Stimulated activated naive CD8-positive, alpha-beta T cell treated with anti-CD3 and anti-CD28 coated beads, Interleukin-15, Interleukin-2, amounts not matched to agents 100 ng/mL and 50 ng/mL, for 24 hours (primary cell): ENCODE measurements around the gene RWDD1.

ENCODE experiments used
- H3K27ac Mint-ChIP-seq: one replicate; pipeline ENCODE4 v1.8.0; 2021; ENCODE audit warnings: mild to moderate bottlenecking, mixed read lengths
- H3K27me3 Mint-ChIP-seq: one replicate; pipeline ENCODE4 v1.8.0; 2021; ENCODE audit warnings: mixed read lengths
- H3K36me3 Mint-ChIP-seq: one replicate; pipeline ENCODE4 v1.8.0; 2021; ENCODE audit warnings: low read depth, mixed read lengths
- H3K4me1 Mint-ChIP-seq: one replicate; pipeline ENCODE4 v1.8.0; 2021; ENCODE audit warnings: low read depth, mixed read lengths
- H3K4me3 Mint-ChIP-seq: one replicate; pipeline ENCODE4 v1.8.0; 2021; ENCODE audit warnings: mild to moderate bottlenecking, mixed read lengths
- H3K9me3 Mint-ChIP-seq: one replicate; pipeline ENCODE4 v1.8.0; 2021; ENCODE audit warnings: mixed read lengths

The RWDD1 gene

GRCh38 chr6:116570856-116571682 is at the start of gene RWDD1:
Gene RWDD1 (plus strand): TSS chr6:116571504. CDS start chr6:116571583, 79 bp downstream.
- H3K4me1 Mint-ChIP-seq = peaks cover 47% of the 10 kb centered on the region
- H3K36me3 Mint-ChIP-seq = peaks cover 20% of the 10 kb centered on the region
- H3K27me3 Mint-ChIP-seq = no peaks in the 10 kb centered on the region
- H3K9me3 Mint-ChIP-seq = no peaks in the 10 kb centered on the region
- H3K4me3 Mint-ChIP-seq = peak within 1 kb of the TSS; percentile 100
- H3K27ac Mint-ChIP-seq = peak within 1 kb of the TSS; percentile 99

GRCh38 chr6:116522896-116523295 is 48.4 kb upstream of the RWDD1 start:
- Mint-ChIP-seq H3K27me3 (no peaks in the 10 kb centered on the region), H3K27ac (no peak overlapping the region), H3K9me3 (no peaks in the 10 kb centered on the region), H3K4me1 (no peaks in the 10 kb centered on the region), H3K36me3 (no peaks in the 10 kb centered on the region), H3K4me3 (no peak overlapping the region)

- Mint-ChIP-seq H3K4me1 (no peaks in the 10 kb centered on the region), H3K27ac (no peak overlapping the region), H3K27me3 (no peaks in the 10 kb centered on the region), H3K4me3 (no peak overlapping the region), H3K9me3 (no peaks in the 10 kb centered on the region), H3K36me3 (no peaks in the 10 kb centered on the region)
These were observed 47.1 kb upstream of the RWDD1 start for GRCh38 chr6:116524236-116524635.

GRCh38 chr6:116528133-116528532 is 43.2 kb upstream of the RWDD1 start:
- no peaks in the 10 kb centered on the region for H3K4me1 Mint-ChIP-seq
- H3K36me3 Mint-ChIP-seq = no peaks in the 10 kb centered on the region
- peaks cover 5% of the 10 kb centered on the region for H3K27me3 Mint-ChIP-seq
- no peaks in the 10 kb centered on the region for H3K9me3 Mint-ChIP-seq
- H3K4me3 Mint-ChIP-seq = no peak overlapping the region
- H3K27ac Mint-ChIP-seq = no peak overlapping the region

- no peak overlapping the region for H3K27ac Mint-ChIP-seq
- peaks cover 5% of the 10 kb centered on the region for H3K27me3 Mint-ChIP-seq
These were observed 42.5 kb upstream of the RWDD1 start for GRCh38 chr6:116528780-116529179.

GRCh38 chr6:116529466-116530290 is 41.6 kb upstream of the RWDD1 start:
- no peak overlapping the region for H3K4me3 Mint-ChIP-seq
- no peaks in the 10 kb centered on the region for H3K9me3 Mint-ChIP-seq
- H3K36me3 Mint-ChIP-seq = no peaks in the 10 kb centered on the region
- H3K27me3 Mint-ChIP-seq = peaks cover 5% of the 10 kb centered on the region
- no peak overlapping the region for H3K27ac Mint-ChIP-seq
- no peaks in the 10 kb centered on the region for H3K4me1 Mint-ChIP-seq

More at GRCh38 chr6:116528780-116529179, 42.5 kb upstream of the RWDD1 start:
- H3K4me3 Mint-ChIP-seq = no peak overlapping the region
- no peaks in the 10 kb centered on the region for H3K4me1 Mint-ChIP-seq
- H3K9me3 Mint-ChIP-seq = no peaks in the 10 kb centered on the region
- H3K36me3 Mint-ChIP-seq = no peaks in the 10 kb centered on the region

GRCh38 chr6:116530436-116530835 is 40.9 kb upstream of the RWDD1 start:
- H3K27ac Mint-ChIP-seq = no peak overlapping the region
- no peak overlapping the region for H3K4me3 Mint-ChIP-seq
- H3K36me3 Mint-ChIP-seq = no peaks in the 10 kb centered on the region
- peaks cover 5% of the 10 kb centered on the region for H3K27me3 Mint-ChIP-seq
- H3K4me1 Mint-ChIP-seq = no peaks in the 10 kb centered on the region
- H3K9me3 Mint-ChIP-seq = no peaks in the 10 kb centered on the region

GRCh38 chr6:116531675-116532570 is 39.4 kb upstream of the RWDD1 start:
- no peaks in the 10 kb centered on the region for H3K36me3 Mint-ChIP-seq
- H3K4me1 Mint-ChIP-seq = no peaks in the 10 kb centered on the region
- H3K9me3 Mint-ChIP-seq = no peaks in the 10 kb centered on the region
- no peak overlapping the region for H3K27ac Mint-ChIP-seq
- H3K27me3 Mint-ChIP-seq = peaks cover 5% of the 10 kb centered on the region
- no peak overlapping the region for H3K4me3 Mint-ChIP-seq

GRCh38 chr6:116533233-116533957 is 37.9 kb upstream of the RWDD1 start:
- Mint-ChIP-seq H3K27ac (no peak overlapping the region), H3K9me3 (no peaks in the 10 kb centered on the region), H3K4me1 (no peaks in the 10 kb centered on the region), H3K36me3 (no peaks in the 10 kb centered on the region), H3K4me3 (no peak overlapping the region), H3K27me3 (peaks cover 5% of the 10 kb centered on the region)

GRCh38 chr6:116535109-116535508 is 36.2 kb upstream of the RWDD1 start:
- H3K36me3 Mint-ChIP-seq = no peaks in the 10 kb centered on the region
- no peaks in the 10 kb centered on the region for H3K9me3 Mint-ChIP-seq
- no peaks in the 10 kb centered on the region for H3K4me1 Mint-ChIP-seq
- no peak overlapping the region for H3K27ac Mint-ChIP-seq
- H3K27me3 Mint-ChIP-seq = peaks cover 5% of the 10 kb centered on the region
- H3K4me3 Mint-ChIP-seq = no peak overlapping the region

- no peaks in the 10 kb centered on the region for H3K4me1 Mint-ChIP-seq
- H3K9me3 Mint-ChIP-seq = no peaks in the 10 kb centered on the region
- peaks cover 16% of the 10 kb centered on the region for H3K27me3 Mint-ChIP-seq
- no peaks in the 10 kb centered on the region for H3K36me3 Mint-ChIP-seq
- no peak overlapping the region for H3K27ac Mint-ChIP-seq
- H3K4me3 Mint-ChIP-seq = no peak overlapping the region
These were observed 35.1 kb upstream of the RWDD1 start for GRCh38 chr6:116536216-116536621.

GRCh38 chr6:116542426-116542825 is 28.9 kb upstream of the RWDD1 start:
- Mint-ChIP-seq H3K27me3 (peaks cover 40% of the 10 kb centered on the region), H3K4me1 (no peaks in the 10 kb centered on the region), H3K36me3 (no peaks in the 10 kb centered on the region), H3K27ac (no peak overlapping the region), H3K4me3 (no peak overlapping the region), H3K9me3 (no peaks in the 10 kb centered on the region)

- H3K4me3 Mint-ChIP-seq = no peak overlapping the region
- no peaks in the 10 kb centered on the region for H3K9me3 Mint-ChIP-seq
- no peaks in the 10 kb centered on the region for H3K4me1 Mint-ChIP-seq
- H3K36me3 Mint-ChIP-seq = no peaks in the 10 kb centered on the region
- no peak overlapping the region for H3K27ac Mint-ChIP-seq
- H3K27me3 Mint-ChIP-seq = peaks cover 40% of the 10 kb centered on the region
These were observed 28.2 kb upstream of the RWDD1 start for GRCh38 chr6:116543149-116543548.

GRCh38 chr6:116545651-116546050 is 25.7 kb upstream of the RWDD1 start, which contains the start of gene TRAPPC3L:
Gene TRAPPC3L (minus strand): TSS chr6:116545684. CDS start chr6:116545514, 170 bp downstream.
- H3K9me3 Mint-ChIP-seq = no peaks in the 10 kb centered on the region
- H3K36me3 Mint-ChIP-seq = no peaks in the 10 kb centered on the region
- H3K4me1 Mint-ChIP-seq = no peaks in the 10 kb centered on the region
- peaks cover 30% of the 10 kb centered on the region for H3K27me3 Mint-ChIP-seq
- H3K27ac Mint-ChIP-seq = no peak within 1 kb of the TSS
- H3K4me3 Mint-ChIP-seq = no peak within 1 kb of the TSS
